Uterus (tissue), 4 donors: ENCODE results near the gene TRDMT1. TPM values are rescaled to one million over a fixed set of nuclear protein-coding genes. Genes with fewer than 3 reads are reported as not detected.

ENCODE experiments used
- DNase-seq, 2 donors: peaks; one replicate each; pipeline ENCODE4 v3.0.0-alpha.2; 2019 to 2020
- H3K27ac ChIP-seq, 2 donors: fragments of 200-600 bp; sonication (generic); 1 replicate in 1 of 2; 2 replicates in 1 of 2; pipeline ENCODE4 v1.5.1; 2016 to 2018
- H3K27me3 ChIP-seq, 2 donors: fragments of 200-600 bp; sonication (generic); one replicate each; pipeline ENCODE4 v1.5.1; 2018 to 2019; ENCODE audit warnings: control low read depth in 1 of 2
- H3K36me3 ChIP-seq, 2 donors: fragments of 200-600 bp; sonication (generic); one replicate each; pipeline ENCODE4 v1.5.1; 2019; ENCODE audit warnings: control low read depth in 1 of 2
- H3K4me1 ChIP-seq, 2 donors: fragments of 200-600 bp; sonication (generic); one replicate each; pipeline ENCODE4 v1.5.1; 2018 to 2019; ENCODE audit warnings: control low read depth in 1 of 2
- H3K4me3 ChIP-seq, 2 donors: fragments of 200-600 bp; sonication (generic); 1 replicate in 1 of 2; 2 replicates in 1 of 2; pipeline ENCODE4 v1.5.1; 2018 to 2019; ENCODE audit warnings: mild to moderate bottlenecking in 1 of 2
- H3K9me3 ChIP-seq, 2 donors: fragments of 200-600 bp; sonication (generic); one replicate each; pipeline ENCODE4 v1.5.1; 2019; ENCODE audit warnings: control low read depth in 1 of 2
- POLR2A ChIP-seq, 2 donors: fragments of 450-650 bp; IDR thresholded peaks; one replicate each; pipeline ENCODE4 v1.6.1; 2016; ENCODE audit warnings: antibody characterized with exemption in 2 of 2, mild to moderate bottlenecking in 1 of 2, moderate library complexity in 1 of 2
- intact Hi-C: fragments of 100-400 bp; cut with DNase I; formaldehyde crosslinking; loops from one replicate; pipeline ENCODE4 v1.15.1; 2023; ENCODE audit warnings: low total_unique reads
- total RNA-seq, 4 donors: library from RNA; depleted of rRNA in 3 of 4; stranded (reverse); fragments of >200 nt in 3 of 4; gene quantifications; one replicate each; pipeline versions ENCODE4 v1.1.0 to v1.2.4, GENCODE V29; 2014 to 2023
- TF ChIP-seq, protein P1 (sequence below), 4 experiments: fragments of 200-600 bp in 2 of 4; fragments of 450-650 bp in 2 of 4; sonication (generic) in 2 of 4; IDR thresholded peaks; one replicate each; pipeline ENCODE4 v1.5.1; 2016 to 2019; ENCODE audit warnings: antibody characterized with exemption in 4 of 4, mild to moderate bottlenecking in 2 of 4, moderate library complexity in 1 of 4
- donor health status: DM: yes; HTN: yes; CAD: no.

TRDMT1 gene
- total RNA-seq, 4 donors from 2014 or later = 2.6 to 25.4 (median 14.8) TPM

DNA sequence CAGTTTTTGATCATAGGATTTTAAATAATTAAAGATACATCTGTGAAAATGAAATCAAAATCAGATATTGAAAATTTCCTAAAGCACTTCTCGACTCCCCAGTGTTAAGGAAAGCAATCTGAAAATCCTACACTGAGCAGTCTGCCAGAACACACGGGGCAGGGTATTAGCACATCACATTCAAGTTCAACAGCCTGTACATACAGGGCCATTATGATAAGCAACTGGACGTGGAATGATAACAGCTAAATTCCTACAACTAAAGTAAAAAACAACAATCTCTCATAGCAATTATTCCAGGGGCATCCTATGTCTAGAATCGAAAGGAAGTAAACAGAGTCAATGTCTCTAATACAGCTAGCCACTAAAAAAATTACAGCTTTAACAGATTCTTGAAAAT, 31.7 kb downstream of the TRDMT1 start:
- H3K4me3 ChIP-seq = no peak overlapping the region
- no peaks in the 10 kb centered on the region for H3K9me3 ChIP-seq
- H3K4me1 ChIP-seq = no peaks in the 10 kb centered on the region
- no peak overlapping the region for H3K27ac ChIP-seq
- TF ChIP-seq, protein P1, sequence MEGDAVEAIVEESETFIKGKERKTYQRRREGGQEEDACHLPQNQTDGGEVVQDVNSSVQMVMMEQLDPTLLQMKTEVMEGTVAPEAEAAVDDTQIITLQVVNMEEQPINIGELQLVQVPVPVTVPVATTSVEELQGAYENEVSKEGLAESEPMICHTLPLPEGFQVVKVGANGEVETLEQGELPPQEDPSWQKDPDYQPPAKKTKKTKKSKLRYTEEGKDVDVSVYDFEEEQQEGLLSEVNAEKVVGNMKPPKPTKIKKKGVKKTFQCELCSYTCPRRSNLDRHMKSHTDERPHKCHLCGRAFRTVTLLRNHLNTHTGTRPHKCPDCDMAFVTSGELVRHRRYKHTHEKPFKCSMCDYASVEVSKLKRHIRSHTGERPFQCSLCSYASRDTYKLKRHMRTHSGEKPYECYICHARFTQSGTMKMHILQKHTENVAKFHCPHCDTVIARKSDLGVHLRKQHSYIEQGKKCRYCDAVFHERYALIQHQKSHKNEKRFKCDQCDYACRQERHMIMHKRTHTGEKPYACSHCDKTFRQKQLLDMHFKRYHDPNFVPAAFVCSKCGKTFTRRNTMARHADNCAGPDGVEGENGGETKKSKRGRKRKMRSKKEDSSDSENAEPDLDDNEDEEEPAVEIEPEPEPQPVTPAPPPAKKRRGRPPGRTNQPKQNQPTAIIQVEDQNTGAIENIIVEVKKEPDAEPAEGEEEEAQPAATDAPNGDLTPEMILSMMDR (IDR thresholded peaks at IDR 0.05) = no peak
- no peak for TF ChIP-seq POLR2A (IDR thresholded peaks at IDR 0.05)
- DNase-seq = no peak
- intact Hi-C loops = no loop called here
- H3K36me3 ChIP-seq = no peaks in the 10 kb centered on the region
- H3K27me3 ChIP-seq = no peaks in the 10 kb centered on the region

- intact Hi-C loops = no loop called here
- no peak overlapping the region for H3K27ac ChIP-seq
- no peaks in the 10 kb centered on the region for H3K4me1 ChIP-seq
- H3K4me3 ChIP-seq = no peak overlapping the region
- no peak for DNase-seq
- H3K9me3 ChIP-seq = no peaks in the 10 kb centered on the region
- H3K27me3 ChIP-seq = no peaks in the 10 kb centered on the region
- TF ChIP-seq, protein P1 (IDR thresholded peaks at IDR 0.05) = no peak
- no peak for TF ChIP-seq POLR2A (IDR thresholded peaks at IDR 0.05)
- no peaks in the 10 kb centered on the region for H3K36me3 ChIP-seq
These were observed 34.8 kb downstream of the TRDMT1 start for GRCh38 chr10:17166699-17167098.

DNA sequence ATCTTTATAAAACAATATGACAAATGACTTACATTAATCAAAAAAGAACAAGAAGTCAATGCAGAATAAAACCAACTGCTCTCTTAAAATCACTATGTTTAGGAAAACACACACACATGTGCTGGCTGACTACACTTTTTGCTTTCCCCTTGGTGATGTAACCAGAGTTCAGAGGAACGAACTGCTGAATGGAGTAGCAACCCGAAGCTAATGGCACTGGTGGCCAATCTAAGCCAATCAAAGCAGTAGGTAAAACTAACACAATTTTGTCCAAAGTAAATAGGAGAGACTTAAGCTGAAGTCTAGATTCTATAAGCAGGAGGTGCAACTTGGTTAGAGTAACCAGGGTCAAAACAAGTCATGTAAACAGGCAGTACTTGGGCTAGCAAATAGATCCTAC, 38.6 kb downstream of the TRDMT1 start:
- Histone ChIP-seq H3K27ac (no peak overlapping the region), H3K9me3 (no peaks in the 10 kb centered on the region), H3K4me1 (no peaks in the 10 kb centered on the region), H3K4me3 (no peak overlapping the region), H3K36me3 (no peaks in the 10 kb centered on the region), H3K27me3 (no peaks in the 10 kb centered on the region)
- DNase-seq = no peak
- intact Hi-C loops = no loop called here
- TF ChIP-seq, protein P1 (IDR thresholded peaks at IDR 0.05) = no peak
- no peak for TF ChIP-seq POLR2A (IDR thresholded peaks at IDR 0.05)

GRCh38 chr10:17161775-17162174, 39.7 kb downstream of the TRDMT1 start:
- TF ChIP-seq, protein P1 (IDR thresholded peaks at IDR 0.05) = no peak
- no peak for TF ChIP-seq POLR2A (IDR thresholded peaks at IDR 0.05)
- Histone ChIP-seq H3K9me3 (no peaks in the 10 kb centered on the region), H3K4me3 (no peak overlapping the region), H3K27me3 (no peaks in the 10 kb centered on the region), H3K27ac (no peak overlapping the region), H3K36me3 (no peaks in the 10 kb centered on the region), H3K4me1 (no peaks in the 10 kb centered on the region)
- DNase-seq = no peak
- intact Hi-C loops = no loop called here

- Histone ChIP-seq H3K4me1 (no peaks in the 10 kb centered on the region), H3K27me3 (no peaks in the 10 kb centered on the region), H3K36me3 (no peaks in the 10 kb centered on the region), H3K9me3 (no peaks in the 10 kb centered on the region), H3K4me3 (no peak overlapping the region), H3K27ac (no peak overlapping the region)
- DNase-seq = no peak
- TF ChIP-seq, protein P1 (IDR thresholded peaks at IDR 0.05) = no peak
- no peak for TF ChIP-seq POLR2A (IDR thresholded peaks at IDR 0.05)
- intact Hi-C loops = no loop called here
These were observed 44.4 kb downstream of the TRDMT1 start for GRCh38 chr10:17157024-17157423.
